AG09319 (cell line): Measurements from ENCODE around the gene SCART1.
"Not testable (repeated sequence)": the region's sequence is repeated elsewhere in the genome, so short reads cannot be mapped to it uniquely, and the experiment has no call there.

Source experiments
- DNase-seq: peaks from one replicate; pipeline ENCODE4 v3.0.0-alpha.2; 2010; ENCODE audit warnings: low read depth; ENCODE audit errors: extremely low read depth
- TF ChIP-seq, protein P1 (sequence below): IDR thresholded peaks from 2 replicates; pipeline ENCODE4 v1.5.1; 2011; ENCODE audit warnings: low read depth, mild to moderate bottlenecking, inconsistent platforms, low read length, moderate library complexity

The SCART1 gene

GRCh38 chr10:133488354-133488753 is 34.6 kb downstream of the SCART1 start:
- TF ChIP-seq, protein P1, sequence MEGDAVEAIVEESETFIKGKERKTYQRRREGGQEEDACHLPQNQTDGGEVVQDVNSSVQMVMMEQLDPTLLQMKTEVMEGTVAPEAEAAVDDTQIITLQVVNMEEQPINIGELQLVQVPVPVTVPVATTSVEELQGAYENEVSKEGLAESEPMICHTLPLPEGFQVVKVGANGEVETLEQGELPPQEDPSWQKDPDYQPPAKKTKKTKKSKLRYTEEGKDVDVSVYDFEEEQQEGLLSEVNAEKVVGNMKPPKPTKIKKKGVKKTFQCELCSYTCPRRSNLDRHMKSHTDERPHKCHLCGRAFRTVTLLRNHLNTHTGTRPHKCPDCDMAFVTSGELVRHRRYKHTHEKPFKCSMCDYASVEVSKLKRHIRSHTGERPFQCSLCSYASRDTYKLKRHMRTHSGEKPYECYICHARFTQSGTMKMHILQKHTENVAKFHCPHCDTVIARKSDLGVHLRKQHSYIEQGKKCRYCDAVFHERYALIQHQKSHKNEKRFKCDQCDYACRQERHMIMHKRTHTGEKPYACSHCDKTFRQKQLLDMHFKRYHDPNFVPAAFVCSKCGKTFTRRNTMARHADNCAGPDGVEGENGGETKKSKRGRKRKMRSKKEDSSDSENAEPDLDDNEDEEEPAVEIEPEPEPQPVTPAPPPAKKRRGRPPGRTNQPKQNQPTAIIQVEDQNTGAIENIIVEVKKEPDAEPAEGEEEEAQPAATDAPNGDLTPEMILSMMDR = no peak

DNA sequence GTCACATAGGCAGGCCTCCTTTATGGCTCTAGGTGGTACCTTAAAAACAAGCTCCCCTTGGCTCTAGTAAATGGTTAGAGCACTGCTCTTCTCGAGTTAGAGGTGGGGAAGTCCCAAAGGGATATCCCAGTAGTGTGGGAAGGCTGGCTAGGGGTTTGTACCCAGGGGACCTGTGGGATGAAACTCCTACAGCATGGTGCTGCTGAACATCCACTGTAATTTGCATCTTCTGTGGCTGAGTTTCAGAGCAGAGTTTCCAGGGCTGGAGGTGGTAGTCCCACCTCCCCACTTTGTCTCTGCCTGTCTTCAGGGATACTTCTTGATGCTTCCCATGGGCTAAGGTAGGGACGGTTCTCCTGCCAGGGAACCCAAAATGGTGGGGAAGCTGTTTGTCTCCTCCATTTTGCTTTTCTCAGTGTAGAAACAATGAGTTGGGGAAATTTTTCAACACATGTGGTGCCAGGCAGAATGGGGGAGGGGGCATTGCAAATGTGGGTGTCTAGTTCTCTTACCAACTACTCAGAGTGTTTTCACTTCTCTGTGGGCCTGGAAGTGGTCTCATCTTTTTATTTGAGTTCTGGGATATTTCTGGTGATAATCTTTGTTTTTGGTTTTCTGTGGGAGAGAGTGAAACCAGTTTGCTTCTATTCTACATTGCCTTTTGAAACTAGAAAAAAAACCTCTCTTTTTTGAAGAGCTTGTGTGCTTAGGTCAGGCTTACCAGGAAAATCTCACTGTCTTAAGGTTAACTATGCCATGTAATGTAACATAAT is 36.3 kb downstream of the SCART1 start:
- TF ChIP-seq, protein P1 = no peak
- DNase-seq = no peak

More at GRCh38 chr10:133488354-133488753, 34.6 kb downstream of the SCART1 start:
- DNase-seq = no peak

- DNase-seq = not testable (repeated sequence)
Observed at GRCh38 chr10:133493562-133493961, 39.8 kb downstream of the SCART1 start.

DNA sequence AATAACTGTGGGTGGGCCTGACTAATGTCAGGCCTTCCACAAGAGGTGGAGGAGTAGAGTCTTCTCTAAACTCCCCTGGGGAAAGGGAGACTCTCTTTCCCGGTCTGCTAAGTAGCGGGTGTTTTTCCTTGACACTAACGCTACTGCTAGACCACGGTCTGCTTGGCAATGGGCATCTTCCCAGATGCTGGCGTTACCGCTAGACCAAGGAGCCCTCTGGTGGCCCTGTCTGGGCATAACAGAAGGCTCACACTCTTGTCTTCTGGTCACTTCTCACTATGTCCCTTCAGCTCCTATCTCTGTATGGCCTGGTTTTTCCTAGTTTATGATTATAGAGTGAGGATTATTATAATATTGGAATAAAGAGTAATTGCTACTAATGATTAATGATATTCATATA is 43.6 kb downstream of the SCART1 start:
- DNase-seq = not testable (repeated sequence)
- TF ChIP-seq, protein P1 = peak; percentile 32

- not testable (repeated sequence) for DNase-seq
Observed at GRCh38 chr10:133499176-133499575, 45.4 kb downstream of the SCART1 start.

- DNase-seq = not testable (repeated sequence)
Observed at GRCh38 chr10:133500897-133501296, 47.2 kb downstream of the SCART1 start.

- TF ChIP-seq, protein P1 = no peak
- DNase-seq = no peak
Observed at GRCh38 chr10:133509700-133510099, 56.0 kb downstream of the SCART1 start.

- TF ChIP-seq, protein P1 = no peak
- no peak for DNase-seq
Observed at GRCh38 chr10:133511408-133511807, 57.7 kb downstream of the SCART1 start.

- TF ChIP-seq, protein P1 = no peak
- no peak for DNase-seq
Observed at GRCh38 chr10:133511907-133512528, 58.3 kb downstream of the SCART1 start.
